Neural cell (in vitro differentiated cells): ENCODE measurements around the gene SEMA6C.

Experiments used
- EP300 ChIP-seq: fragments of 450-650 bp; conservative IDR thresholded peaks from 2 replicates; pipeline ENCODE4 v1.6.1; 2014; ENCODE audit warnings: antibody characterized with exemption, mild to moderate bottlenecking, moderate library complexity; ENCODE audit not compliant: poor library complexity, severe bottlenecking
- EZH2 ChIP-seq: fragments of 200-600, 300-800 bp; shearing (Covaris generic), sonication (generic); IDR thresholded peaks from 2 replicates; pipeline ENCODE4 v1.6.1; 2014; ENCODE audit warnings: antibody characterized with exemption, low read length, borderline replicate concordance, mild to moderate bottlenecking; ENCODE audit not compliant: insufficient read depth, poor library complexity, severe bottlenecking
- POLR2AphosphoS5 ChIP-seq: IDR thresholded peaks from 2 replicates; pipeline ENCODE4 v1.6.1; 2012
- RAD21 ChIP-seq: fragments of 450-650 bp; conservative IDR thresholded peaks from 2 replicates; pipeline ENCODE4 v1.6.1; 2014; ENCODE audit warnings: antibody characterized with exemption, mild to moderate bottlenecking, moderate library complexity
- TF ChIP-seq, protein P1 (sequence below): fragments of 450-650 bp; IDR thresholded peaks from 2 replicates; pipeline ENCODE4 v1.5.1; 2014; ENCODE audit warnings: antibody characterized with exemption, mild to moderate bottlenecking, moderate library complexity; ENCODE audit not compliant: poor library complexity, severe bottlenecking
- TF ChIP-seq, protein P2 (sequence below): IDR thresholded peaks from 2 replicates; pipeline ENCODE4 v1.6.1; 2012; ENCODE audit warnings: borderline replicate concordance

GRCh38 chr1:151098126-151098525 lies 48.3 kb downstream of the SEMA6C start:
- TF ChIP-seq, protein P1, sequence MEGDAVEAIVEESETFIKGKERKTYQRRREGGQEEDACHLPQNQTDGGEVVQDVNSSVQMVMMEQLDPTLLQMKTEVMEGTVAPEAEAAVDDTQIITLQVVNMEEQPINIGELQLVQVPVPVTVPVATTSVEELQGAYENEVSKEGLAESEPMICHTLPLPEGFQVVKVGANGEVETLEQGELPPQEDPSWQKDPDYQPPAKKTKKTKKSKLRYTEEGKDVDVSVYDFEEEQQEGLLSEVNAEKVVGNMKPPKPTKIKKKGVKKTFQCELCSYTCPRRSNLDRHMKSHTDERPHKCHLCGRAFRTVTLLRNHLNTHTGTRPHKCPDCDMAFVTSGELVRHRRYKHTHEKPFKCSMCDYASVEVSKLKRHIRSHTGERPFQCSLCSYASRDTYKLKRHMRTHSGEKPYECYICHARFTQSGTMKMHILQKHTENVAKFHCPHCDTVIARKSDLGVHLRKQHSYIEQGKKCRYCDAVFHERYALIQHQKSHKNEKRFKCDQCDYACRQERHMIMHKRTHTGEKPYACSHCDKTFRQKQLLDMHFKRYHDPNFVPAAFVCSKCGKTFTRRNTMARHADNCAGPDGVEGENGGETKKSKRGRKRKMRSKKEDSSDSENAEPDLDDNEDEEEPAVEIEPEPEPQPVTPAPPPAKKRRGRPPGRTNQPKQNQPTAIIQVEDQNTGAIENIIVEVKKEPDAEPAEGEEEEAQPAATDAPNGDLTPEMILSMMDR = no peak
- TF ChIP-seq POLR2AphosphoS5 (no peak), EZH2 (no peak), EP300 (no peak), RAD21 (no peak)
- TF ChIP-seq, protein P2, sequence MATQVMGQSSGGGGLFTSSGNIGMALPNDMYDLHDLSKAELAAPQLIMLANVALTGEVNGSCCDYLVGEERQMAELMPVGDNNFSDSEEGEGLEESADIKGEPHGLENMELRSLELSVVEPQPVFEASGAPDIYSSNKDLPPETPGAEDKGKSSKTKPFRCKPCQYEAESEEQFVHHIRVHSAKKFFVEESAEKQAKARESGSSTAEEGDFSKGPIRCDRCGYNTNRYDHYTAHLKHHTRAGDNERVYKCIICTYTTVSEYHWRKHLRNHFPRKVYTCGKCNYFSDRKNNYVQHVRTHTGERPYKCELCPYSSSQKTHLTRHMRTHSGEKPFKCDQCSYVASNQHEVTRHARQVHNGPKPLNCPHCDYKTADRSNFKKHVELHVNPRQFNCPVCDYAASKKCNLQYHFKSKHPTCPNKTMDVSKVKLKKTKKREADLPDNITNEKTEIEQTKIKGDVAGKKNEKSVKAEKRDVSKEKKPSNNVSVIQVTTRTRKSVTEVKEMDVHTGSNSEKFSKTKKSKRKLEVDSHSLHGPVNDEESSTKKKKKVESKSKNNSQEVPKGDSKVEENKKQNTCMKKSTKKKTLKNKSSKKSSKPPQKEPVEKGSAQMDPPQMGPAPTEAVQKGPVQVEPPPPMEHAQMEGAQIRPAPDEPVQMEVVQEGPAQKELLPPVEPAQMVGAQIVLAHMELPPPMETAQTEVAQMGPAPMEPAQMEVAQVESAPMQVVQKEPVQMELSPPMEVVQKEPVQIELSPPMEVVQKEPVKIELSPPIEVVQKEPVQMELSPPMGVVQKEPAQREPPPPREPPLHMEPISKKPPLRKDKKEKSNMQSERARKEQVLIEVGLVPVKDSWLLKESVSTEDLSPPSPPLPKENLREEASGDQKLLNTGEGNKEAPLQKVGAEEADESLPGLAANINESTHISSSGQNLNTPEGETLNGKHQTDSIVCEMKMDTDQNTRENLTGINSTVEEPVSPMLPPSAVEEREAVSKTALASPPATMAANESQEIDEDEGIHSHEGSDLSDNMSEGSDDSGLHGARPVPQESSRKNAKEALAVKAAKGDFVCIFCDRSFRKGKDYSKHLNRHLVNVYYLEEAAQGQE = no peak
